A549 (cell line): Measurements from ENCODE around the gene TUBGCP2. TPM values are rescaled to one million over a fixed set of nuclear protein-coding genes. Genes with fewer than 3 reads are reported as not detected.

ENCODE experiments used
- ATAC-seq, 2 experiments: fragments of 200-7000 bp in 1 of 2; fragments of >200 bp in 1 of 2; cut with Nextera tagmentation in 1 of 2; cut with Tn5 transposase in 1 of 2; 3 replicates each; pipeline versions ENCODE4 v1.8.0 to v1.9.1; 2018 to 2020; ENCODE audit warnings: mild to moderate bottlenecking in 1 of 2, moderate library complexity in 1 of 2
- CTCF ChIA-PET: fragments of 300-600 bp; sonication (Branson Sonifier 250); formaldehyde crosslinking; extraction: SDS; loops from one replicate; lab custom pipeline; 2021; ENCODE audit warnings: antibody characterized with exemption, inconsistent platforms; lab: Yijun Ruan, JAX
- POLR2A ChIA-PET: fragments of 350-600 bp; formaldehyde crosslinking; extraction: SDS; loops from one replicate; lab custom pipeline; 2021; ENCODE audit warnings: antibody characterized with exemption, inconsistent platforms; lab: Yijun Ruan, JAX
- DNase-seq, 2 experiments: peaks; one replicate each; pipeline versions ENCODE4 v3.0.0 to v3.0.0-alpha.2; 2011 to 2016; ENCODE audit warnings: low read depth in 1 of 2, low spot score in 1 of 2
- FAIRE-seq: peaks from 2 replicates; lab custom pipeline; 2011; peaks lifted over from hg19 to GRCh38; lab: Jason Lieb, UNC
- H3K27ac ChIP-seq, 2 experiments: fragments of >200 bp; sonication (Bioruptor Twin); formaldehyde crosslinking; 3 replicates each; pipeline ENCODE4 v1.5.1; 2016 to 2017
- H3K4me1 ChIP-seq: fragments of >200 bp; sonication (Bioruptor Twin); formaldehyde crosslinking; 3 replicates; pipeline ENCODE4 v1.6.1; 2016
- H3K4me2 ChIP-seq: fragments of >200 bp; sonication (Bioruptor Twin); formaldehyde crosslinking; 3 replicates; pipeline ENCODE4 v1.6.1; 2016
- H3K4me3 ChIP-seq: fragments of >200 bp; sonication (Bioruptor Twin); formaldehyde crosslinking; 3 replicates; pipeline ENCODE4 v1.5.1; 2016
- H3K9me3 ChIP-seq: fragments of >200 bp; sonication (Bioruptor Twin); formaldehyde crosslinking; 3 replicates; pipeline ENCODE4 v1.6.1; 2016
- ATOH8 ChIP-seq: fragments of 250-450 bp; sonication (Bioruptor Pico); IDR thresholded peaks from 2 replicates; pipeline ENCODE4 v1.5.0; 2020; ENCODE audit warnings: low read depth, mild to moderate bottlenecking, moderate library complexity
- BCL3 ChIP-seq: fragments of >200 bp; sonication (Bioruptor Twin); formaldehyde crosslinking; IDR thresholded peaks from 3 replicates; pipeline ENCODE4 v1.6.1; 2016
- CBX8 ChIP-seq: fragments of 200-600 bp; sonication (generic); IDR thresholded peaks from 2 replicates; pipeline ENCODE4 v1.6.1; 2016
- CHD4 ChIP-seq: fragments of 200-600 bp; sonication (generic); IDR thresholded peaks from 2 replicates; pipeline ENCODE4 v1.6.1; 2016; ENCODE audit warnings: antibody characterized with exemption, mild to moderate bottlenecking, borderline replicate concordance
- CTCF ChIP-seq: fragments of >200 bp; sonication (Bioruptor Twin); formaldehyde crosslinking; IDR thresholded peaks from 3 replicates; pipeline ENCODE4 v1.5.1; 2016
- E2F6 ChIP-seq: IDR thresholded peaks from 2 replicates; pipeline ENCODE4 v1.6.1; 2012; ENCODE audit warnings: low read depth, borderline replicate concordance
- EHF ChIP-seq: fragments of 250-450 bp; sonication (Bioruptor Pico); IDR thresholded peaks from 2 replicates; pipeline ENCODE4 v1.5.0; 2020; ENCODE audit warnings: mild to moderate bottlenecking
- EHMT2 ChIP-seq: fragments of 200-600 bp; sonication (generic); IDR thresholded peaks from 2 replicates; pipeline ENCODE4 v1.6.1; 2016; ENCODE audit warnings: antibody characterized with exemption, low read depth, mild to moderate bottlenecking, moderate library complexity
- ELK1 ChIP-seq: fragments of 150-350 bp; IDR thresholded peaks from 2 replicates; pipeline ENCODE4 v1.6.1; 2014; ENCODE audit warnings: low read depth, mild to moderate bottlenecking, low read length
- EP300 ChIP-seq, 2 experiments: fragments of >200 bp; sonication (Bioruptor Twin); formaldehyde crosslinking; IDR thresholded peaks; 2 replicates in 1 of 2; 3 replicates in 1 of 2; pipeline ENCODE4 v1.6.1; 2016 to 2017
- FOSB ChIP-seq: fragments of 250-450 bp; sonication (Bioruptor Pico); IDR thresholded peaks from 2 replicates; pipeline ENCODE4 v1.5.0; 2020; ENCODE audit warnings: mild to moderate bottlenecking, moderate library complexity
- GATA3 ChIP-seq: IDR thresholded peaks from 2 replicates; pipeline ENCODE4 v1.6.1; 2012; ENCODE audit warnings: borderline replicate concordance
- HES2 ChIP-seq: fragments of >200 bp; sonication (Bioruptor Twin); formaldehyde crosslinking; IDR thresholded peaks from 2 replicates; pipeline ENCODE4 v1.6.1; 2016
- HMGXB4 ChIP-seq: fragments of 250-450 bp; sonication (Bioruptor Pico); IDR thresholded peaks from 2 replicates; pipeline ENCODE4 v1.5.0; 2021; ENCODE audit warnings: mild to moderate bottlenecking, moderate library complexity, borderline replicate concordance
- HOXA7 ChIP-seq: fragments of 250-450 bp; sonication (Bioruptor Pico); IDR thresholded peaks from 2 replicates; pipeline ENCODE4 v1.5.0; 2020; ENCODE audit warnings: mild to moderate bottlenecking, moderate library complexity
- HOXB5 ChIP-seq: fragments of 250-450 bp; sonication (Bioruptor Pico); IDR thresholded peaks from 2 replicates; pipeline ENCODE4 v1.5.0; 2020; ENCODE audit warnings: mild to moderate bottlenecking, moderate library complexity
- JUN ChIP-seq, 2 experiments: fragments of >200 bp; sonication (Bioruptor Twin); formaldehyde crosslinking; IDR thresholded peaks; 2 replicates in 1 of 2; 3 replicates in 1 of 2; pipeline ENCODE4 v1.6.1; 2016 to 2017
- JUNB ChIP-seq: fragments of >200 bp; sonication (Bioruptor Twin); formaldehyde crosslinking; IDR thresholded peaks from 2 replicates; pipeline ENCODE4 v1.6.1; 2016
- KDM1A ChIP-seq: fragments of 200-600 bp; sonication (generic); IDR thresholded peaks from 2 replicates; pipeline ENCODE4 v1.6.1; 2016; ENCODE audit warnings: low read depth, mild to moderate bottlenecking
- KDM5A ChIP-seq: fragments of 200-600 bp; sonication (generic); IDR thresholded peaks from 2 replicates; pipeline ENCODE4 v1.6.1; 2016; ENCODE audit warnings: antibody characterized with exemption, mild to moderate bottlenecking
- MAX ChIP-seq: IDR thresholded peaks from 2 replicates; pipeline ENCODE4 v1.6.1; 2012
- MAZ ChIP-seq: fragments of 150-350 bp; IDR thresholded peaks from 2 replicates; pipeline ENCODE4 v1.6.1; 2014; ENCODE audit warnings: antibody characterized with exemption, low read depth, low read length, borderline replicate concordance
- MYC ChIP-seq: IDR thresholded peaks from 2 replicates; pipeline ENCODE4 v1.6.1; 2012; ENCODE audit warnings: mild to moderate bottlenecking, inconsistent platforms, low read length, improper control_type of control experiment, borderline replicate concordance
- NFE2L2 ChIP-seq: fragments of 150-350 bp; conservative IDR thresholded peaks from 2 replicates; pipeline ENCODE4 v1.6.1; 2014; ENCODE audit warnings: low read length
- PHF8 ChIP-seq: fragments of 200-600 bp; sonication (generic); IDR thresholded peaks from 2 replicates; pipeline ENCODE4 v1.6.1; 2016; ENCODE audit warnings: low read depth, mild to moderate bottlenecking, antibody characterized with exemption, moderate library complexity, borderline replicate concordance
- POLR2A ChIP-seq: IDR thresholded peaks from 2 replicates; pipeline ENCODE4 v1.6.1; 2012; ENCODE audit warnings: mild to moderate bottlenecking, low read length
- RAD21 ChIP-seq, 2 experiments: fragments of >200 bp in 1 of 2; sonication (Bioruptor Twin) in 1 of 2; formaldehyde crosslinking in 1 of 2; IDR thresholded peaks in 1 of 2; conservative IDR thresholded peaks in 1 of 2; 2 replicates in 1 of 2; 3 replicates in 1 of 2; pipeline ENCODE4 v1.6.1; 2012 to 2018; ENCODE audit warnings: inconsistent platforms in 1 of 2
- RFX5 ChIP-seq: fragments of 450-650 bp; IDR thresholded peaks from 2 replicates; pipeline ENCODE4 v1.7.1; 2014; ENCODE audit warnings: antibody characterized with exemption, mild to moderate bottlenecking, moderate library complexity
- SMC3 ChIP-seq: fragments of >200 bp; sonication (Bioruptor Twin); formaldehyde crosslinking; IDR thresholded peaks from 3 replicates; pipeline ENCODE4 v1.6.1; 2018; ENCODE audit warnings: inconsistent platforms
- SREBF2 ChIP-seq: fragments of 450-650 bp; IDR thresholded peaks from 2 replicates; pipeline ENCODE4 v1.6.1; 2014; ENCODE audit warnings: mild to moderate bottlenecking, moderate library complexity
- TFCP2L1 ChIP-seq: fragments of 250-450 bp; sonication (Bioruptor Pico); IDR thresholded peaks from 2 replicates; pipeline ENCODE4 v1.5.0; 2021; ENCODE audit warnings: mild to moderate bottlenecking
- TP53 ChIP-seq: fragments of 250-450 bp; sonication (Bioruptor Pico); IDR thresholded peaks from 2 replicates; pipeline ENCODE4 v1.5.0; 2021; ENCODE audit warnings: mild to moderate bottlenecking, moderate library complexity
- ZFP36 ChIP-seq: fragments of 450-650 bp; IDR thresholded peaks from 2 replicates; pipeline ENCODE4 v1.6.1; 2014; ENCODE audit warnings: borderline replicate concordance; ENCODE audit not compliant: partially characterized antibody
- ZSCAN20 ChIP-seq: fragments of 250-450 bp; sonication (Bioruptor Pico); IDR thresholded peaks from 2 replicates; pipeline ENCODE4 v1.8.0; 2022; ENCODE audit warnings: mild to moderate bottlenecking, moderate library complexity
- WGBS: methylation state at CpG from one replicate; pipeline ENCODE4 v1.1.6; 2017; ENCODE audit errors: missing lambda C conversion rate; 5-methylcytosine and 5-hydroxymethylcytosine counted together
- polyA plus RNA-seq, 4 experiments: library from polyadenylated mRNA; depleted of rRNA in 3 of 4; stranded (reverse); fragments of >200 nt; fragmentation: RNase III in 1 of 4; extraction: RNeasy Plus Mini Kit Qiagen cat#74134 plus additional on column Dnase treatment in 1 of 4; gene quantifications; 2 replicates in 3 of 4; 3 replicates in 1 of 4; pipeline ENCODE4 v1.2.3, GENCODE V29; 2011 to 2017

Gene TUBGCP2
- polyA plus RNA-seq, 2 of the 4 experiments (the other 2 are of a cell fraction): 33.6 to 44.5 TPM

GRCh38 chr10:133257489-133258065, 51.1 kb downstream of the TUBGCP2 start:
- Histone ChIP-seq H3K4me3 (peak overlapping the region; percentile 36), H3K9me3 (no peaks in the 10 kb centered on the region), H3K4me2 (peak overlapping the region; percentile 78), H3K4me1 (peaks cover 41% of the 10 kb centered on the region), H3K27ac (peak overlapping the region; percentile 80 to 91)
- ChIA-PET POLR2A (interaction anchor here (0.6 kb wide), 1 partner anchor 79 kb away, joined by 3 read pairs; the partner anchor contains the start of gene CALY), CTCF (interaction anchor here (0.5 to 4.6 kb wide), 23 partner anchors 12 to 736 kb away, joined by 3 to 39 read pairs (median 4); partner anchors contain the start of gene ADAM8)
- DNase-seq (peak; percentile 78 to 87), FAIRE-seq (no peak), ATAC-seq (peak; percentile 52 to 82)
- WGBS: 4% methylated on average over 10 of the region's 27 CpGs
- TF ChIP-seq JUN (IDR thresholded peaks at IDR 0.05) (peak in 1 of 2 experiments; percentile 49; a peak in 2 of 5 replicates), HES2 (no peak), HOXB5 (no peak), RAD21 (conservative IDR thresholded peaks at IDR 0.05 in 1 of 2, IDR thresholded peaks at IDR 0.05 in 1 of 2) (peak; percentile 54 to 55), EHMT2 (no peak), EHF (CRISPR knock-in tag) (no peak), SREBF2 (no peak), CHD4 (no peak), HOXA7 (CRISPR knock-in tag) (0 out of 2 replicates have a peak, but pooled peaks have one; percentile 23), ATOH8 (CRISPR knock-in tag) (0 out of 2 replicates have a peak, but pooled peaks have one; percentile 11), FOSB (CRISPR knock-in tag) (no peak), HMGXB4 (no peak), KDM1A (no peak), SMC3 (peak; percentile 63), GATA3 (peak; percentile 21; the same call in 1 of the 2 replicates), MYC (peak; percentile 64; the same call in 1 of the 2 replicates), BCL3 (no peak), KDM5A (no peak), CBX8 (no peak), MAZ (no peak), POLR2A (peak; percentile 46), E2F6 (peak; percentile 74), NFE2L2 (no peak), TP53 (CRISPR knock-in tag) (no peak), EP300 (IDR thresholded peaks at IDR 0.05) (no peak), JUNB (no peak), CTCF (peak; percentile 66), PHF8 (peak; percentile 37; the same call in 1 of the 2 replicates), RFX5 (no peak), ELK1 (no peak), TFCP2L1 (no peak), ZFP36 (no peak), MAX (peak; percentile 93), ZSCAN20 (CRISPR knock-in tag) (no peak)
